Astrocyte (in vitro differentiated cells and primary cell): Measurements from ENCODE around the gene IMPG1. TPM values are rescaled to one million over a fixed set of nuclear protein-coding genes. Genes with fewer than 3 reads are reported as not detected.

Experiments
- DNase-seq: peaks from one replicate; pipeline ENCODE4 v3.0.0-alpha.2; 2010; ENCODE audit warnings: low read depth
- FAIRE-seq: peaks from 2 replicates; lab custom pipeline; 2011; peaks lifted over from hg19 to GRCh38; lab: Jason Lieb, UNC
- H2AFZ ChIP-seq: 2 replicates; pipeline ENCODE4 v1.6.0; 2012; ENCODE audit warnings: low read depth, low read length, inconsistent platforms
- H3K27ac ChIP-seq: 2 replicates; pipeline ENCODE4 v1.5.1; 2011; ENCODE audit warnings: low read depth, low read length, inconsistent platforms
- H3K27me3 ChIP-seq: 2 replicates; pipeline ENCODE4 v1.6.0; 2011; ENCODE audit warnings: low read length, inconsistent platforms; ENCODE audit not compliant: insufficient read depth
- H3K36me3 ChIP-seq: 2 replicates; pipeline ENCODE4 v1.5.1; 2011; ENCODE audit warnings: low read length, inconsistent platforms; ENCODE audit not compliant: insufficient read depth
- H3K4me1 ChIP-seq: 2 replicates; pipeline ENCODE4 v1.5.1; 2011; ENCODE audit warnings: low read length, inconsistent platforms; ENCODE audit not compliant: insufficient read depth
- H3K4me2 ChIP-seq: 2 replicates; pipeline ENCODE4 v1.6.0; 2012; ENCODE audit warnings: low read length, inconsistent platforms
- H3K4me3 ChIP-seq: 2 replicates; pipeline ENCODE4 v1.5.1; 2011; ENCODE audit warnings: low read depth, mild to moderate bottlenecking, low read length, inconsistent platforms; ENCODE audit not compliant: insufficient read depth
- H3K79me2 ChIP-seq: 2 replicates; pipeline ENCODE4 v1.6.0; 2012; ENCODE audit warnings: mild to moderate bottlenecking, low read length, inconsistent platforms; ENCODE audit not compliant: insufficient read depth
- H3K9ac ChIP-seq: 2 replicates; pipeline ENCODE4 v1.6.0; 2012; ENCODE audit warnings: mild to moderate bottlenecking, low read length, inconsistent platforms
- H3K9me3 ChIP-seq: 2 replicates; pipeline ENCODE4 v1.5.1; 2012; ENCODE audit warnings: low read depth, mild to moderate bottlenecking, low read length, inconsistent platforms; ENCODE audit not compliant: insufficient read depth
- H4K20me1 ChIP-seq: 2 replicates; pipeline ENCODE4 v1.6.0; 2012; ENCODE audit warnings: low read length, inconsistent platforms; ENCODE audit not compliant: insufficient read depth
- H3K27ac Mint-ChIP-seq: one replicate; pipeline ENCODE4 v1.8.0; 2021; ENCODE audit warnings: mild to moderate bottlenecking, mixed read lengths; ENCODE audit not compliant: unreplicated experiment
- H3K27me3 Mint-ChIP-seq: one replicate; pipeline ENCODE4 v1.8.0; 2021; ENCODE audit warnings: low read depth, mixed read lengths; ENCODE audit not compliant: unreplicated experiment
- H3K36me3 Mint-ChIP-seq: one replicate; pipeline ENCODE4 v1.8.0; 2021; ENCODE audit warnings: low read depth, mixed read lengths; ENCODE audit not compliant: unreplicated experiment
- H3K4me1 Mint-ChIP-seq: one replicate; pipeline ENCODE4 v1.8.0; 2021; ENCODE audit warnings: low read depth, mixed read lengths; ENCODE audit not compliant: unreplicated experiment
- H3K4me3 Mint-ChIP-seq: one replicate; pipeline ENCODE4 v1.8.0; 2021; ENCODE audit warnings: mild to moderate bottlenecking, moderate library complexity, mixed read lengths; ENCODE audit not compliant: unreplicated experiment
- H3K9me3 Mint-ChIP-seq: one replicate; pipeline ENCODE4 v1.8.0; 2021; ENCODE audit warnings: mild to moderate bottlenecking, mixed read lengths; ENCODE audit not compliant: unreplicated experiment
- CTCF ChIP-seq: IDR thresholded peaks from 2 replicates; pipeline ENCODE4 v1.5.1; 2011; ENCODE audit warnings: low read depth, mild to moderate bottlenecking, inconsistent platforms, low read length, moderate library complexity; ENCODE audit not compliant: insufficient read depth
- EZH2 ChIP-seq: IDR thresholded peaks from 2 replicates; pipeline ENCODE4 v1.6.1; 2012; ENCODE audit warnings: mild to moderate bottlenecking, low read length, inconsistent platforms; ENCODE audit not compliant: insufficient read depth
- total RNA-seq: library from RNA; stranded (reverse); gene quantifications from 2 replicates; pipeline ENCODE4 v1.2.1, GENCODE V29; 2021

IMPG1 gene
- total RNA-seq, 1 donor from 2014 or later = not detected

DNA sequence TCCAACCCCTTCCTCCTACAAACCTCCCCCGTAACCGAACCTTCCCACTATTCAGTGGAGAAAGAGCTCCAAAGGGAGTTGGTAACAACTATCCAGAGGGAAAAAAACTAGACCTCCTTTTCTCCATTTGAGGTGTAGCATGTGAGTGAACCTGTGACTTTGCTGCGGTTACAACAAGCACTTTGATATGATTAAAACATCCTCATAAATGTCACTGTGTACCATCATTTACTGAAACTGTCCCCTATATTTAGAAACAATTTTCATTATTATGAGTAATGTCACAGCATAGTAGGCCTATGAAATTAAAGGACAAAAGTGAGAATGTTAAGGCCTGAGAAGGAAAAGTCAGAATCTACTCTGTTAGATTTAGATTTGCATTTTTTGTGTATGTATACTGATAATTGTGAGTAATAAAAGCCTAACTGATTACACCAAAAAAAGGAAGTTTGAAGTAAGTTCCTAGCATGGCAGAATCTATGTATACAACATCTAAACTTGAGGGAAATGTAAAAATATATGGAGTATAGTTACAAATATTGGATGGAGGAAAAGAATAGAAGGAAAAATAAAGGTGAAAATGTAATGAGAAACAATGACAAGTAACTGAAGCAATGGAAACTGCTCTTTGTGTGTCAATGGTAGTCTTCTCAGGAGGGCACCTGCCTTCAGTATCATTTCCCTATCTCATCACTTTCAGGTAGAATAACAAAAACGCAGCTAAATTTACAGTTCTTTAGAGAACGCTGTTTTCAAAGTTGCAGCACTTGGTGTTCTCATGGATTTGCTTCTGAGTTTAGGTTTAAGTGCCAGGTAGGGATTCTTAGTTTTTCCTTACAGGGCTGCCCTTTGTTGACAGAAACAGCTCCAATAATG, 145.9 kb downstream of the IMPG1 start:
- Histone ChIP-seq H3K4me1 (no peaks in the 10 kb centered on the region), H3K9me3 (no peaks in the 10 kb centered on the region), H3K4me2 (no peak overlapping the region), H3K79me2 (no peaks in the 10 kb centered on the region), H3K36me3 (no peaks in the 10 kb centered on the region), H3K27me3 (no peaks in the 10 kb centered on the region), H2AFZ (no peak overlapping the region), H4K20me1 (no peaks in the 10 kb centered on the region), H3K4me3 (no peak overlapping the region), H3K27ac (no peak overlapping the region), H3K9ac (no peak overlapping the region)
- Mint-ChIP-seq H3K9me3 (no peaks in the 10 kb centered on the region), H3K4me1 (peaks cover 16% of the 10 kb centered on the region), H3K36me3 (no peaks in the 10 kb centered on the region), H3K27me3 (no peaks in the 10 kb centered on the region), H3K4me3 (no peak overlapping the region), H3K27ac (no peak overlapping the region)
- no peak for TF ChIP-seq CTCF
- TF ChIP-seq EZH2 = no peak
- peak; percentile 29 for FAIRE-seq
- DNase-seq = no peak

- TF ChIP-seq EZH2 (no peak), CTCF (no peak)
- Histone ChIP-seq H3K79me2 (no peaks in the 10 kb centered on the region), H3K27me3 (no peaks in the 10 kb centered on the region), H3K4me2 (no peak overlapping the region), H3K4me3 (no peak overlapping the region), H3K9ac (no peak overlapping the region), H3K27ac (no peak overlapping the region), H3K4me1 (no peaks in the 10 kb centered on the region), H2AFZ (no peak overlapping the region), H3K9me3 (no peaks in the 10 kb centered on the region), H4K20me1 (no peaks in the 10 kb centered on the region), H3K36me3 (no peaks in the 10 kb centered on the region)
- H3K4me3 Mint-ChIP-seq = no peak overlapping the region
- H3K9me3 Mint-ChIP-seq = no peaks in the 10 kb centered on the region
- DNase-seq (peak; percentile 12), FAIRE-seq (no peak)
- H3K27me3 Mint-ChIP-seq = no peaks in the 10 kb centered on the region
- H3K36me3 Mint-ChIP-seq = peaks cover 7% of the 10 kb centered on the region
- H3K4me1 Mint-ChIP-seq = peaks cover 12% of the 10 kb centered on the region
- no peak overlapping the region for H3K27ac Mint-ChIP-seq
Measured at GRCh38 chr6:75922226-75922625, 150.2 kb downstream of the IMPG1 start.

DNA sequence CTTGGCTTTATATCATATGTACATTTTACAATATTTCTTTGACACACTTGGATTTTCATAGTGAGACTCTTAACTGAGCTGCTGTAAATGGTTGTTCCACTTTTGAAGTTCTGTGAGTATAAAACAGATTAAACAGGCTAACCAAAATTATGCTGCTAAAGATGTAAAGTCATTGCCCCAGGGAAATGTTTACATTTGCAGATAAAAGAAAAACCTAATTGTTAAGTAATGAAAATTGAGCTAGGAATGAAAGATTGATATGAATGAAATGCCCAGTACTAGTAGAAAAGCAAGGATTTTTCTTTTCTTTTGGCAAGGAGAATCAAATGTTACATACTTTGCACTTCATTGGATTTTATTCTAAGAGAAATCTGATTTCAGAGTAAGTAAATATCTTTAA, 159.4 kb downstream of the IMPG1 start:
- no peak overlapping the region for H3K9ac ChIP-seq
- H3K4me1 ChIP-seq = no peaks in the 10 kb centered on the region
- H3K4me2 ChIP-seq = no peak overlapping the region
- H3K4me3 ChIP-seq = no peak overlapping the region
- H2AFZ ChIP-seq = no peak overlapping the region
- no peak overlapping the region for H3K27ac Mint-ChIP-seq
- H3K79me2 ChIP-seq = no peaks in the 10 kb centered on the region
- TF ChIP-seq CTCF = no peak
- no peak for TF ChIP-seq EZH2
- no peaks in the 10 kb centered on the region for H3K36me3 ChIP-seq
- no peak overlapping the region for H3K4me3 Mint-ChIP-seq
- no peaks in the 10 kb centered on the region for H3K9me3 ChIP-seq
- no peak overlapping the region for H3K27ac ChIP-seq
- H3K27me3 Mint-ChIP-seq = no peaks in the 10 kb centered on the region
- FAIRE-seq (no peak), DNase-seq (no peak)
- peaks cover 8% of the 10 kb centered on the region for H3K4me1 Mint-ChIP-seq
- no peaks in the 10 kb centered on the region for H3K9me3 Mint-ChIP-seq
- H3K36me3 Mint-ChIP-seq = peaks cover 4% of the 10 kb centered on the region
- no peaks in the 10 kb centered on the region for H4K20me1 ChIP-seq
- H3K27me3 ChIP-seq = no peaks in the 10 kb centered on the region
